ENCODE data around the gene COPS9. TPM values are rescaled to one million over a fixed set of nuclear protein-coding genes. Genes with fewer than 3 reads are reported as not detected.

COPS9 gene
- total RNA-seq, 1 donor = 70.2 TPM

- TF ChIP-seq, protein P1, sequence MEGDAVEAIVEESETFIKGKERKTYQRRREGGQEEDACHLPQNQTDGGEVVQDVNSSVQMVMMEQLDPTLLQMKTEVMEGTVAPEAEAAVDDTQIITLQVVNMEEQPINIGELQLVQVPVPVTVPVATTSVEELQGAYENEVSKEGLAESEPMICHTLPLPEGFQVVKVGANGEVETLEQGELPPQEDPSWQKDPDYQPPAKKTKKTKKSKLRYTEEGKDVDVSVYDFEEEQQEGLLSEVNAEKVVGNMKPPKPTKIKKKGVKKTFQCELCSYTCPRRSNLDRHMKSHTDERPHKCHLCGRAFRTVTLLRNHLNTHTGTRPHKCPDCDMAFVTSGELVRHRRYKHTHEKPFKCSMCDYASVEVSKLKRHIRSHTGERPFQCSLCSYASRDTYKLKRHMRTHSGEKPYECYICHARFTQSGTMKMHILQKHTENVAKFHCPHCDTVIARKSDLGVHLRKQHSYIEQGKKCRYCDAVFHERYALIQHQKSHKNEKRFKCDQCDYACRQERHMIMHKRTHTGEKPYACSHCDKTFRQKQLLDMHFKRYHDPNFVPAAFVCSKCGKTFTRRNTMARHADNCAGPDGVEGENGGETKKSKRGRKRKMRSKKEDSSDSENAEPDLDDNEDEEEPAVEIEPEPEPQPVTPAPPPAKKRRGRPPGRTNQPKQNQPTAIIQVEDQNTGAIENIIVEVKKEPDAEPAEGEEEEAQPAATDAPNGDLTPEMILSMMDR (IDR thresholded peaks at IDR 0.05; ENCODE audit: extremely low read depth, low read depth, low read length) = no peak
- Histone ChIP-seq H3K4me1 (ENCODE audit: insufficient read depth, low read length) (no peaks in the 10 kb centered on the region), H3K79me2 (ENCODE audit: insufficient read depth, low read length) (no peaks in the 10 kb centered on the region), H3K4me2 (ENCODE audit: insufficient read depth, low read length) (no peak overlapping the region), H3K4me3 (ENCODE audit: insufficient read depth, low read length) (no peak overlapping the region), H4K20me1 (ENCODE audit: insufficient read depth, low read length) (no peaks in the 10 kb centered on the region), H3K9me3 (ENCODE audit: low read depth, low read length) (no peaks in the 10 kb centered on the region), H3K27me3 (ENCODE audit: insufficient read depth, low read length) (no peaks in the 10 kb centered on the region), H3K27ac (ENCODE audit: low read depth, low read length) (no peak overlapping the region), H2AFZ (ENCODE audit: low read length) (no peak overlapping the region), H3K36me3 (ENCODE audit: insufficient read depth, low read length) (no peaks in the 10 kb centered on the region)
- DNase-seq (ENCODE audit: insufficient read length, low spot score, missing footprints) = peak; percentile 22
Observed at GRCh38 chr2:240160291-240161086, 24.4 kb upstream of the COPS9 start.

GRCh38 chr2:240159251-240159839 is 23.2 kb upstream of the COPS9 start:
- no peaks in the 10 kb centered on the region for H3K4me1 ChIP-seq (ENCODE audit: insufficient read depth, low read length)
- peak; percentile 53 for DNase-seq (ENCODE audit: insufficient read length, low spot score, missing footprints)
- no peaks in the 10 kb centered on the region for H3K36me3 ChIP-seq (ENCODE audit: insufficient read depth, low read length)
- H3K4me2 ChIP-seq (ENCODE audit: insufficient read depth, low read length) = no peak overlapping the region
- H3K79me2 ChIP-seq (ENCODE audit: insufficient read depth, low read length) = no peaks in the 10 kb centered on the region
- H4K20me1 ChIP-seq (ENCODE audit: insufficient read depth, low read length) = no peaks in the 10 kb centered on the region
- H3K27ac ChIP-seq (ENCODE audit: low read depth, low read length) = no peak overlapping the region
- TF ChIP-seq, protein P1 (IDR thresholded peaks at IDR 0.05; ENCODE audit: extremely low read depth, low read depth, low read length) = no peak
- no peaks in the 10 kb centered on the region for H3K9me3 ChIP-seq (ENCODE audit: low read depth, low read length)
- no peak overlapping the region for H3K4me3 ChIP-seq (ENCODE audit: insufficient read depth, low read length)
- no peak overlapping the region for H2AFZ ChIP-seq (ENCODE audit: low read length)
- H3K27me3 ChIP-seq (ENCODE audit: insufficient read depth, low read length) = no peaks in the 10 kb centered on the region

DNA sequence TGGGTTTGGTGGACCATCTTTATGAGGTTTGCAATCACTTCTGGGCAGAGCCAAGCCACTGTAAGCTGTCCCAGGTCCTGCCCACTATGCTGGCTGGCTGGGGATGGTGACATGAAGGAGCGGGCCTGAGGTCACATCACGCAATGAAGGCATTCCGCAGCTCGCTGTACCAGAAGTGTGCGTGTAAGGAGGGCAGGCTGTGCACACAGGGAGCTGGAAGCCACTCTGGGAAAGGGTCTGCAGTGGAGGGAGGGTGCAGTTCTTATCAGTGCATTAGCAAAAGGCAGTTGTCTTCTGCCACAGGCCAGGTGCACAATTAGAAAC is 21.0 kb upstream of the COPS9 start:
- Histone ChIP-seq H3K27ac (ENCODE audit: low read depth, low read length) (no peak overlapping the region), H3K79me2 (ENCODE audit: insufficient read depth, low read length) (no peaks in the 10 kb centered on the region), H3K4me2 (ENCODE audit: insufficient read depth, low read length) (no peak overlapping the region), H3K4me3 (ENCODE audit: insufficient read depth, low read length) (no peak overlapping the region), H2AFZ (ENCODE audit: low read length) (no peak overlapping the region), H3K27me3 (ENCODE audit: insufficient read depth, low read length) (peaks cover 3% of the 10 kb centered on the region), H4K20me1 (ENCODE audit: insufficient read depth, low read length) (no peaks in the 10 kb centered on the region), H3K36me3 (ENCODE audit: insufficient read depth, low read length) (no peaks in the 10 kb centered on the region), H3K9me3 (ENCODE audit: low read depth, low read length) (no peaks in the 10 kb centered on the region), H3K4me1 (ENCODE audit: insufficient read depth, low read length) (no peaks in the 10 kb centered on the region)
- DNase-seq (ENCODE audit: insufficient read length, low spot score, missing footprints) = peak; percentile 51
- TF ChIP-seq, protein P1 (IDR thresholded peaks at IDR 0.05; ENCODE audit: extremely low read depth, low read depth, low read length) = no peak

DNA sequence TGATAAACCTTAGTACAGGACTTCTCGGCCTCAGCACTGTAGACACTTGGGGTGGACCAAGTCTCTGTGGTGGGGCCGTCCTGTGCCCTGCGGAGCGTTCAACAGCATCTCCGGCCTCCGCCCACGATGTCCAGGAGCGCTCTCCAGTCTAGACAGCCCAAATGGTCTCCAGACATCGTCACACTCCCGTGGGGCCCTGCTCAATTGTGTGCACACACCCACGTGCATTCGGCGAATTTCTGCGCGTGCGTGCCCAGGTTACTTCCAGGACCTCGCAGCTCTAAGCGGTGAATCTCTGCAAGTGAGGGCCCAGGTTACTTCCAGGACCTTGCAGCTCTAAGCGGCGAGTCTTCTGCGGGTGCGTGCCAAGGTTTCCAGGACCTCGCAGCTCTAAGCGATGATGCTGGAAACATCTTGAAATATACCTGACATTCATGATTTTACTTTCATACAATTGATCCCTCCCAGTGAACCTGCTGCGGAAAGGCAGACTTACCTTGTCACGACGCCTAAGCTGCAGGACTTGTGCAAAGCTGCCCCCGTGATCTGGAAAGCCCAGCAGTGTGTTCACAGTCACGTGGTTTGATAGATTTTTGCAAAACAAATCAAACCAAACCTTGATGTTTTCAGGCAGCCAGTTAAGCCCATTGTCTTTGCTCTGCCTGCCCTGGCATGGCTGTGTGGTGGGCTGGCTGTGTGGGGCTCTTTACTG is 20.5 kb upstream of the COPS9 start:
- no peak overlapping the region for H3K27ac ChIP-seq (ENCODE audit: low read depth, low read length)
- no peak overlapping the region for H3K4me2 ChIP-seq (ENCODE audit: insufficient read depth, low read length)
- no peak overlapping the region for H3K4me3 ChIP-seq (ENCODE audit: insufficient read depth, low read length)
- H3K27me3 ChIP-seq (ENCODE audit: insufficient read depth, low read length) = peaks cover 6% of the 10 kb centered on the region
- H4K20me1 ChIP-seq (ENCODE audit: insufficient read depth, low read length) = no peaks in the 10 kb centered on the region
- no peaks in the 10 kb centered on the region for H3K36me3 ChIP-seq (ENCODE audit: insufficient read depth, low read length)
- no peak overlapping the region for H2AFZ ChIP-seq (ENCODE audit: low read length)
- no peaks in the 10 kb centered on the region for H3K9me3 ChIP-seq (ENCODE audit: low read depth, low read length)
- H3K4me1 ChIP-seq (ENCODE audit: insufficient read depth, low read length) = no peaks in the 10 kb centered on the region
- H3K79me2 ChIP-seq (ENCODE audit: insufficient read depth, low read length) = no peaks in the 10 kb centered on the region
- DNase-seq (ENCODE audit: insufficient read length, low spot score, missing footprints) = peak; percentile 71
- TF ChIP-seq, protein P1 (IDR thresholded peaks at IDR 0.05; ENCODE audit: extremely low read depth, low read depth, low read length) = no peak

All from osteoblast (primary cell).